KOPT-K1 (cell line): ENCODE data around the gene CENPO.

Experiments used
- H3K27ac ChIP-seq: fragments of 200-600 bp; sonication (generic); 2 replicates; pipeline ENCODE4 v1.5.1; 2016; ENCODE audit warnings: antibody characterized with exemption, mild to moderate bottlenecking, low read depth, low read length; ENCODE audit not compliant: poor library complexity, severe bottlenecking
- H3K36me3 ChIP-seq: fragments of 200-600 bp; sonication (generic); 2 replicates; pipeline ENCODE4 v1.5.1; 2017; ENCODE audit warnings: antibody characterized with exemption, mild to moderate bottlenecking, low read length, moderate library complexity; ENCODE audit not compliant: insufficient read depth
- H3K9me3 ChIP-seq: fragments of 200-600 bp; sonication (generic); 2 replicates; pipeline ENCODE4 v1.5.1; 2017; ENCODE audit warnings: antibody characterized with exemption, low read length, mild to moderate bottlenecking; ENCODE audit not compliant: insufficient read depth, poor library complexity, severe bottlenecking

Gene CENPO

GRCh38 chr2:24809316-24810007 is 16.2 kb downstream of the CENPO start:
- Histone ChIP-seq H3K36me3 (peaks cover 84% of the 10 kb centered on the region), H3K9me3 (no peaks in the 10 kb centered on the region), H3K27ac (no peak overlapping the region)

GRCh38 chr2:24813691-24814137 is 20.5 kb downstream of the CENPO start:
- H3K36me3 ChIP-seq, result peaks cover 85% of the 10 kb centered on the region
- H3K9me3 ChIP-seq, result no peaks in the 10 kb centered on the region
- H3K27ac ChIP-seq, result no peak overlapping the region

- no peaks in the 10 kb centered on the region for H3K9me3 ChIP-seq
- H3K27ac ChIP-seq, result no peak overlapping the region
- H3K36me3 ChIP-seq, result peaks cover 85% of the 10 kb centered on the region
Measured at GRCh38 chr2:24814516-24814915, 21.3 kb downstream of the CENPO start.

GRCh38 chr2:24815171-24815570 is 21.9 kb downstream of the CENPO start:
- no peaks in the 10 kb centered on the region for H3K9me3 ChIP-seq
- H3K36me3 ChIP-seq, result peaks cover 87% of the 10 kb centered on the region
- no peak overlapping the region for H3K27ac ChIP-seq

GRCh38 chr2:24816404-24816803 is 23.2 kb downstream of the CENPO start:
- H3K36me3 ChIP-seq, result peaks cover 90% of the 10 kb centered on the region
- H3K9me3 ChIP-seq, result no peaks in the 10 kb centered on the region
- no peak overlapping the region for H3K27ac ChIP-seq

- Histone ChIP-seq H3K27ac (no peak overlapping the region), H3K36me3 (peaks cover 92% of the 10 kb centered on the region)
Measured at GRCh38 chr2:24816884-24817283, 23.7 kb downstream of the CENPO start.

GRCh38 chr2:24818721-24819167 is 25.5 kb downstream of the CENPO start:
- peaks cover 100% of the 10 kb centered on the region for H3K36me3 ChIP-seq
- H3K9me3 ChIP-seq, result no peaks in the 10 kb centered on the region
- no peak overlapping the region for H3K27ac ChIP-seq

More at GRCh38 chr2:24816884-24817283, 23.7 kb downstream of the CENPO start:
- no peaks in the 10 kb centered on the region for H3K9me3 ChIP-seq

GRCh38 chr2:24819442-24820174 is 26.4 kb downstream of the CENPO start:
- Histone ChIP-seq H3K9me3 (no peaks in the 10 kb centered on the region), H3K27ac (no peak overlapping the region), H3K36me3 (peaks cover 99% of the 10 kb centered on the region)

- H3K27ac ChIP-seq, result no peak overlapping the region
- peaks cover 99% of the 10 kb centered on the region for H3K36me3 ChIP-seq
Measured at GRCh38 chr2:24820175-24820513, 26.9 kb downstream of the CENPO start.

GRCh38 chr2:24820598-24821432 is 27.6 kb downstream of the CENPO start:
- Histone ChIP-seq H3K27ac (no peak overlapping the region), H3K36me3 (peaks cover 99% of the 10 kb centered on the region), H3K9me3 (no peaks in the 10 kb centered on the region)

More at GRCh38 chr2:24820175-24820513, 26.9 kb downstream of the CENPO start:
- H3K9me3 ChIP-seq, result no peaks in the 10 kb centered on the region

GRCh38 chr2:24821433-24821891 is 28.2 kb downstream of the CENPO start:
- Histone ChIP-seq H3K27ac (no peak overlapping the region), H3K36me3 (peaks cover 99% of the 10 kb centered on the region), H3K9me3 (no peaks in the 10 kb centered on the region)

GRCh38 chr2:24822049-24822706 is 29.0 kb downstream of the CENPO start:
- Histone ChIP-seq H3K9me3 (no peaks in the 10 kb centered on the region), H3K36me3 (peaks cover 99% of the 10 kb centered on the region), H3K27ac (no peak overlapping the region)

GRCh38 chr2:24824071-24824588 is 30.9 kb downstream of the CENPO start:
- H3K9me3 ChIP-seq, result no peaks in the 10 kb centered on the region
- no peak overlapping the region for H3K27ac ChIP-seq
- peaks cover 92% of the 10 kb centered on the region for H3K36me3 ChIP-seq
